Measurements from ENCODE around the gene LRRC23.
"Not testable (repeated sequence)": the region's sequence is repeated elsewhere in the genome, so short reads cannot be mapped to it uniquely, and the experiment has no call there.

The LRRC23 gene

DNA sequence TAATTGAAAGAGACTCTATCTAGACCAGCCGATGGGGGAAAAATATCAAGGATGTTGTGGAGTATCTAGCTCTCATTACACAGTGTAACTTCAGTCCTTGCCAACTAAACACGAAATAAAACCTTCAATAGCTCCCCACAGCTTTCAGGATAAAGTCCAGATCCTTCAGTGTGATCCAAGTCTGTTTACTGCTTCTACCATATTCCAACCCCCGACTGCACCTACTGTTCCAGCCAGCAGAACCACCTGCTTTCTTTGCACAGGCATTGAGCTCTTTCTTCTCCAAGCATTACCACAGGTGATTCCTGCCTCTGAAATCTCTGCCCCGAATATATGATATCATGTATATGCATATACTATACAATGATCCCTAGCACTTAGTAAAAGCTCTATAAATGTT is 2.2 kb upstream of the LRRC23 start:
- no peak for DNase-seq (ENCODE audit: low read depth)

DNA sequence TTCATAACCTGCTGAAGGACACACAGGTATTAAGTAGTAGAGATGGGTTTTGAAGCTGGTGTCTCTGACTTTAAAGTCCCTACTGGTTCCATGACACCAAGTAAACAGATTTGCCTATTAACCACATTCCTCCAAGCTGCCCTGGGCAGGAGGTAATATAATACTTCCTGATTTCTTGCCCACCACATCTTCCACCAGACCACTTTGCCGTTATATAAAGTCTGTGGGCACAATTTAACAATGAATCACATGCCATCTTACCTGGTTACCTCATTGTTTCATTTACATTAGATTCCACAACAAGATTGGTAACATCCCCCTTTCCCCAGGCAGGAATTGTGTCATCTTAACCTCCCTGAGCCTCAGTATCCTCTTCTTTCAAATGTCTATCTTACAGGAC is 900 bp upstream of the LRRC23 start:
- DNase-seq (ENCODE audit: low read depth), result no peak

DNA sequence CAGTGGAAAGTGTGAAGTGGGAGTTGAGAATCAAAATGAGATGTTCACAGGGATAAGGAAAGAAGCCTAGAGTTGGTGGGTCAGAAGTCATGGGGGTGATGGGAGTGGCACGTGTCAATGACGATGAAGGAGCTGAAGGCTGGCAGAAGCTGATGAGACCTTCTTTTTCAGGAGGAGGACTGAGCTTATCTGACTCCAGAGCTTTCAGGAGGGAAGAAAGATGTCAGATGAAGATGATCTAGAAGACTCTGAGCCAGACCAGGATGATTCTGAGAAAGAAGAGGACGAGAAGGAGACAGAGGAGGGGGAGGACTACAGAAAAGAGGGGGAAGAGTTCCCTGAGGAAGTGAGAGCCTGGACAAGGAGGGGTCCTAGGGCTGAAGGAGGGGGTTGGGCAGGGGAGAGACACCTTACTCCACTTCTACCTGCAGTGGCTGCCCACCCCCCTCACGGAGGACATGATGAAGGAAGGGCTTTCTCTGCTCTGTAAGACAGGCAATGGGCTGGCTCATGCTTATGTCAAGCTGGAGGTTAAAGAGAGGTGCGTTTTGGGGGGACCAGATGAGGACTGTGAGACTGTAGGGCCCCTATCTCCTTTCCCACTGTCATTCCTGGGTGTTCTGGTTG is 905 bp downstream of the LRRC23 start:
- no peak for DNase-seq (ENCODE audit: low read depth)

DNA sequence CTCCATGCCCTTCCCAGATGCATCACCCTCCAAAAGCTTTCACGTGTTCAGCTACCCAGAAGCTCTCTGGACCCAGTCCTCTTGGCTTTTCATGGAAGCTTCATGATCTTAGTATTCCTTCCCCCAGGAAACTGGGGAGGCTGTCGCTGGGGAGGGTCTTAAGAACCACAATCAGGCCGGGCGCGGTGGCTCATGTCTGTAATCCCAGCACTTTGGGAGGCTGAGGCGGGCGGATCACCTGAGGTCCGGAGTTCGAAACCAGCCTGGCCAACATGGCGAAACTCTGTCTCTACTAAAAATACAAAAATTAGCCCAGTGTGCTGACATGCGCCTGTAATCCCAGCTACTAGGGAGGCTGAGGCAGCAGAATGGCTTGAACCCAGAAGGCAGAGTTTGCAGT is 3.5 kb downstream of the LRRC23 start:
- DNase-seq (ENCODE audit: low read depth), result not testable (repeated sequence)

DNA sequence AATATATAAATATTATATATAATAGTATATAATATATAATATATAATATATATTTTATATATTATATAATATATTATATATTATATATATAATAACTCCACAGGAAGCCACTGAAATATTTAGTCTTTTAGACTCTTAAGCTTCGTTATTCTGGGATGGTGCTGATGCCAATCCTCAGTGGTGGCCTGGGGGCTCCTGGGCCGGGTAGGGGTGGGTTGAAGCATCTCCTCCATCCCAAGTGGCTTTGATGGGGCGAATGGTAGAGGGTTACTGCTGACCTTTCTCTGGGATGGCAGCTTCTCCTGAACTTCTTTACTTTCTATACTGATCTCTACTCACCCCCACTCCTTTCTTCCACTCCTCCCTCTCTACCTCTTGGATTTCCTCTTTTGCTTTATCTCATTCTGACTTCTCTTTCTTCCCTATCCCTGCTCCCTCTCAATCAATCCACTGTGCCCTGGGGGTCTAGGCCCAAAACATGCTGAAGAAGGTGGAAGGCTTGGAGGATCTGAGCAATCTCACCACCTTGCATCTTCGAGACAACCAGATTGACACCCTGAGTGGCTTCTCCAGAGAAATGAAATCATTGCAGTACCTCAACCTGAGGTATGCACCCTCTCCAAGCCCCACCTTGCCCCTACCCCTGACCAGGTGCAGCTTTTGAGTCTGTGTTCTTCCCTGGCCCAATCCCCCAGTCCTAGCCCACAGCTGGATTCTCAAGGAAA is 5.0 kb downstream of the LRRC23 start:
- no peak for DNase-seq (ENCODE audit: low read depth)

DNA sequence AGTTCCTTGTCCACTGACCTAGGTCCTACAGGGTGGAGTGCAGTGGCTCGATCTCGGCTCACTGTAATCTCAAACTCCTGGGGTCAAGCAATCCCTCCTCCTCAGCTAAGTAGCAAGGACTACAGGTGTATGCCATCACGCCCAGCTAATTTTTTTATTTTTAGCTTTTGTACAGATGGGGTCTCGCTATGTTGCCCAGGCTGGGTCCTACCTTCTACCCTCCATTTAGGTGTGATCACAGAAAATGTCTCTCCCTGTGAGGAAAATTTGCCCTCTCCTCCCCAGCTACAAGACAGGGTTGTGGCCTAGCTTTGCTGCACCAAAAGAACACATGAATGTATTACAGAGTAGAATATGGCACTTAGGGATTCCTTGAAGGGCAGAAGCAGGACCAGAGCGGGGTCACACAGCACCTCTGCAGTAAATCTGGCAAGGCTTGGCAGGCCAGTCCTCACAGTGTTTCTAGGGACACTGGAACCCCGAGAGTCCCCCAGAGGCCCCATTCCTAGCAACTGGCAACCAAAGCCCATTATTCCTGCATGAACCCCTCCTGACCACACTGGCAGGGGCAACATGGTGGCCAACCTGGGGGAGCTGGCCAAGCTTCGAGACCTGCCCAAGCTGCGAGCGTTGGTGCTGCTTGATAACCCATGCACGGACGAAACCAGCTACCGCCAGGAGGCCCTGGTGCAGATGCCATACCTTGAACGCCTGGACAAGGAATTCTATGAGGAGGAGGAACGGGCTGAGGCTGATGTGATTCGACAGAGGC is 7.7 kb downstream of the LRRC23 start:
- no peak for DNase-seq (ENCODE audit: low read depth)

DNA sequence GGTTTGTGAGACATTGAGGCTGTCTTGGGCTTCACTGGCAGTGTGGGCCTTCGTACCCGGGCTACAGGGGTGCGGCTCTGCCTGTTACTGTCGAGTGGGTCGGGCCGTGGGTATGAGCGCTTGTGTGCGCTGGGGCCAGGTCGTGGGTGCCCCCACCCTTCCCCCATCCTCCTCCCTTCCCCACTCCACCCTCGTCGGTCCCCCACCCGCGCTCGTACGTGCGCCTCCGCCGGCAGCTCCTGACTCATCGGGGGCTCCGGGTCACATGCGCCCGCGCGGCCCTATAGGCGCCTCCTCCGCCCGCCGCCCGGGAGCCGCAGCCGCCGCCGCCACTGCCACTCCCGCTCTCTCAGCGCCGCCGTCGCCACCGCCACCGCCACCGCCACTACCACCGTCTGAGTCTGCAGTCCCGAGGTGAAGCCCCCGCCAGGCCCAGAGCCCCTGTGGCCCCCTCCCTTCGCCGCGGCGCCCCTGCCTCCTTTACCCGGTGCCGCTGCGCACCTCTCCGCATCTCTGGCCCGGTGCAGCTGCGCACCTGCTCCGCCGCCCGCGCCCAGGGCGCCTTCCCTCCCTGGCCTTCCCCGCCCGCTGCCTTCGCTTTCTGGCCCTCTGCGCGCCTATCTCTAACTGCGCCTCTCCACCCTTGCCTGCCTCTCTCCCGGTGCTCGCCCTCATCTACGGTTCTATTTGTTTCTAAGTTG is 9.8 kb downstream of the LRRC23 start, which contains the start of gene ENO2:
ENO2 (plus strand) TSS at position 335 of the 701 bp plus-strand sequence. CDS start 1,253 bp downstream, outside the sequence.
- peak; percentile 81 for DNase-seq (ENCODE audit: low read depth)

DNA sequence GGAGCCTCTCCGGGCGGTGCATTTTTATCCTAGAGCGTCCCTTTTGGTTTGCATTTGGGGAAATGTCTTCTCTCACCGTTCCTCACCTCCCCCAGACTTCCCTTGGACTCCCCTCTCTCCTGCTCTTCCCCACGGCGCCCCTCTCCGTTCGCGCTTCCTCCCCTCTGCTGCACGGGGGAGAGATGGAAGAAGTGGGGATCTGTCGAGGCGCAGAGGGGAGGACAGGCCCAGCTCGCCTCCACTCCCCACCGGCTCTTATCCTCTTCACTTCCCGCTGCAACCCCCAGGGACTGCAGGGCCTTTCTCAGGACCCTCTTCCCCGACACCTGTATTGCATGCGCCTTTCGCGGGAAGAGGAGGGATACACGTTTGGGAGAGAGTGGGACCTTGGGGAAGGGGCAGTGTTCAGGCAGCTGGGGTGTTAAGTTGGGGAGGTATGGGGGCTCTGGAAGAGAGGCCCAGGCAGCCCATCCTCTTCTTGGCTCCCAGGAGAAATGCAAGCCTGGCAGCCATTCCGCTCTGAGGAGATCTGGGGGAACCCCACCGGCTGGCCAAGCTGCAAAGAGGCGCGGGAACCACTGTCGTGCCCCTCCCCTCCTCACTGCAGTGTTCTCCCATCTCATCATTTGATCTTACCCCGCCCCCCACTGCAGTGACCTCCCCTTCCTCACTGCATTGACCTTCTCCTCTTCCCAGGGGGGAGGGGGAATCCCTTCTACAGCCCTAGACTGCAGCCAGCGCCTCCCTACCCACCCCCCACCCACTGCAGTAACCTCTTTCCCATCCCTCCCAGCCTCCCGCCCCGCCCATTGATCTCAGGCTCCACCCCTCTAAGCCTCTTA is 10.5 kb downstream of the LRRC23 start:
- DNase-seq (ENCODE audit: low read depth), result no peak

DNA sequence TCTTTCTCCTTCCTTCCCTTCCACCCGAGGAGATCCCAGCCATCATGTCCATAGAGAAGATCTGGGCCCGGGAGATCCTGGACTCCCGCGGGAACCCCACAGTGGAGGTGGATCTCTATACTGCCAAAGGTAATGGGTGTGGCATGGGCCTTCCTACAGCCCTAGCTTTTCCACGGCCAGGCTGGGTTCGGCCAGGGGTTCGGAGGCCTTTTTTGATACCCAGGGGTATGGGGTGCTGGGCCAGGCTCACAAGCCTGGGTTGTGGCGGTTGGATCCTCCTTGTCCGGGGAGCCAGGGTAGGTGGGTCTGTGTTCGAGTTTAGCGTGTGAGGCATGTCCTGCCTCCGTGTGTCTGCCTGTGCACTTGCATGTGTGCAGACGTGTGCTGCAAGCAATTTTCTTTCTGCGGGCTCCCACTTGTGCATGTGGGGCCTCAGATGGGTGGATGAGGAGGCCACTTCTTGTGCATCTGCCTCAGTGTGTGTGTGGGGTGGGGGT is 11.2 kb downstream of the LRRC23 start:
- no peak for DNase-seq (ENCODE audit: low read depth)

DNA sequence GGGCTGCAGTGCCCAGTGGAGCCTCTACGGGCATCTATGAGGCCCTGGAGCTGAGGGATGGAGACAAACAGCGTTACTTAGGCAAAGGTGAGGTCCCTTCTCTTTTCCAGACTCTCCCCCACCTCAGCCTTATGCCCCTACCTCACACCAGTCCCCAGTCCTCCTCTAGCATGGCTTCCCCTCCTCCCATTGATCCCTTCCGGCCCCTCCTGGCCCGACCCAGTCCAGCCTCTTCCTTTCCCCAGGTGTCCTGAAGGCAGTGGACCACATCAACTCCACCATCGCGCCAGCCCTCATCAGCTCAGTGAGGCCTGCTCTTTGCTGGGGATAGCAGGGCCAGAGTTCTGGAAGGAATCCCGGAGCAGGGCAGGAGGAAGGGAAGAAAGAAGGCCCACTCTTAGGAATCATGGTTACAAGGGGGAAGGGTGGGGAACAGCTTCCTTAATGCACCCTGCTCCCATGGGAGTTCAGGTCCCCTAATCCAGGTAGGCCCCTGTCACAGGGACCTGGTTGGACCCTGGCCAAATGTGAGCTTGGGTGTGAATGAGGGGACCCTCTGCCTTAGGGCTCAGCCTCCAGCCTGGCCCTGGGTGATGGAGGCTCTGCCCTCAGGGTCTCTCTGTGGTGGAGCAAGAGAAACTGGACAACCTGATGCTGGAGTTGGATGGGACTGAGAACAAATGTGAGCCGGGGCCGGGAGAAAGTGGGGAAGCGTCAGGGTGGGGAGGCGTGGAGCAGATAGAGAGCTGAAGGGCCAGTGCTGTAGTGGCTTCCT is 12.0 kb downstream of the LRRC23 start:
- no peak for DNase-seq (ENCODE audit: low read depth)

DNA sequence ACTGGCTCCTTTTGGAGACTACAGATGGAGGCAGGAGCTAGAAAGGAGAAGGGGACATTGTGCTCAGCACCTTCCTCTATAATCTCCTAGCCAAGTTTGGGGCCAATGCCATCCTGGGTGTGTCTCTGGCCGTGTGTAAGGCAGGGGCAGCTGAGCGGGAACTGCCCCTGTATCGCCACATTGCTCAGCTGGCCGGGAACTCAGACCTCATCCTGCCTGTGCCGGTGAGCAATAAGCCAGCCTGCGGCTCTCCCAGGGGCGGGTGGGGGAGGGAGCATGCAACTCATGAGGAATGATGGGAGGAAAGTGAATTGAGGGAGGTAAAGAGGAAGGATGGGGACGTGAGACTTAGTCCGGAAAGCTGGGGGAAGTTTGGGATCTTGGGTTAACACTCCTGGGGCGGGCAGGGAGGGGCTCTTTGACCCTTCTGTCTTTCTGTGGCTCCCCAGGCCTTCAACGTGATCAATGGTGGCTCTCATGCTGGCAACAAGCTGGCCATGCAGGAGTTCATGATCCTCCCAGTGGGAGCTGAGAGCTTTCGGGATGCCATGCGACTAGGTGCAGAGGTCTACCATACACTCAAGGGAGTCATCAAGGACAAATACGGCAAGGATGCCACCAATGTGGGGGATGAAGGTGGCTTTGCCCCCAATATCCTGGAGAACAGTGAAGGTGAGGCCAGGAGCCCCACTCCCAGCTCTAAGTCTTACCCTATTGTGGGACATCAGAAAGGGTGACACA is 13.0 kb downstream of the LRRC23 start:
- DNase-seq (ENCODE audit: low read depth), result no peak

DNA sequence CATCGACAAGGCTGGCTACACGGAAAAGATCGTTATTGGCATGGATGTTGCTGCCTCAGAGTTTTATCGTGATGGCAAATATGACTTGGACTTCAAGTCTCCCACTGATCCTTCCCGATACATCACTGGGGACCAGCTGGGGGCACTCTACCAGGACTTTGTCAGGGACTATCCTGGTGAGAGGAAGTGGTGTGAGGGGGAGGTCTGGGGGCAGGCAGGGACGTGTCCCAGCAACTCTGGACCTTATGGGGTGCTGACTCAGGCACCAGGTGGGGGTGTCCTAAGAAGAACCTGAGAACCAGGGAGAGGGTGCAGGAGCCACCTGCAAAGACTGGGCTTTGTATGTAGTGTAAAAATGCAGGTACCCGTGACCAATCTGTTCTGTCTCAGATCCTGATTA is 15.0 kb downstream of the LRRC23 start:
- DNase-seq (ENCODE audit: low read depth), result no peak

DNA sequence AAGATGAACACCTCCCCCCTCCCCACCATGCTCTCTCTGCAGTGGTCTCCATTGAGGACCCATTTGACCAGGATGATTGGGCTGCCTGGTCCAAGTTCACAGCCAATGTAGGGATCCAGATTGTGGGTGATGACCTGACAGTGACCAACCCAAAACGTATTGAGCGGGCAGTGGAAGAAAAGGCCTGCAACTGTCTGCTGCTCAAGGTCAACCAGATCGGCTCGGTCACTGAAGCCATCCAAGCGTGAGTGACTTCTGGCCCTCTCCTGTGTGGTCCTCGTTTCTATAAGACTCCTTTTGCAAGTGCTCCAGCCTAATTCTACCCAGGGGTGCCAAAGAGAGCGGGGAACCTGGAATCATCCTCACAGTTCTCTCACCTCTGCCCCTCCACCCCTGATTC is 16.9 kb downstream of the LRRC23 start:
- DNase-seq (ENCODE audit: low read depth), result no peak

DNA sequence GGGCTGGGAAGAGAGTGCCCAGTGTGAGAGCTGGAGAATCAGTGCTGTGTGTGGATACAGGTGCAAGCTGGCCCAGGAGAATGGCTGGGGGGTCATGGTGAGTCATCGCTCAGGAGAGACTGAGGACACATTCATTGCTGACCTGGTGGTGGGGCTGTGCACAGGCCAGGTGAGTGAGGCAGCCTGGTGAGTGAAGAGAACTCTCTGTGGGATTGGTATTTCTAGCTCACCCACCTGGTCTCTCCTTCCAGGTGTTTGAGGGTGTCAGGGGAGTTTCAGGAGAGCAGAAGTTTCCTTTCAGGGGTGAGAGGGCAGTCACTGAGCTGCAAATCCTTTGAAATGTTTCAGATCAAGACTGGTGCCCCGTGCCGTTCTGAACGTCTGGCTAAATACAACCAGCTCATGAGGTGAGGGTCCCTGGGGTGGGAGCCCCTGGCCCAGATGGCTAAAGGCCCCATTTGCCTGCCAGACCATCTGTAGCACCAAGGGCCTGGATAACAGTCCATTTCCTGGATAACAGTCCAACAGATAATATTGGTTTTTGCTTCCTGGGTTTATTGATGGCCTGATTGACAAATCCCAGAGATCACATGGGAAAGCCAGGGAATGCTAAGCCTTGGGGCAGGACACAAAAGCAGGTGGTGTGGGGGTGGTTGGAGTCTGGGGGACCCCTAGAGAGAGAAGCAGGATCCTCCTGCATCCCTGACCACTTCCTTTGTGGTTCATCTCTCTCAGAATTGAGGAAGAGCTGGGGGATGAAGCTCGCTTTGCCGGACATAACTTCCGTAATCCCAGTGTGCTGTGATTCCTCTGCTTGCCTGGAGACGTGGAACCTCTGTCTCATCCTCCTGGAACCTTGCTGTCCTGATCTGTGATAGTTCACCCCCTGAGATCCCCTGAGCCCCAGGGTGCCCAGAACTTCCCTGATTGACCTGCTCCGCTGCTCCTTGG is 17.6 kb downstream of the LRRC23 start:
- DNase-seq (ENCODE audit: low read depth), result no peak

DNA sequence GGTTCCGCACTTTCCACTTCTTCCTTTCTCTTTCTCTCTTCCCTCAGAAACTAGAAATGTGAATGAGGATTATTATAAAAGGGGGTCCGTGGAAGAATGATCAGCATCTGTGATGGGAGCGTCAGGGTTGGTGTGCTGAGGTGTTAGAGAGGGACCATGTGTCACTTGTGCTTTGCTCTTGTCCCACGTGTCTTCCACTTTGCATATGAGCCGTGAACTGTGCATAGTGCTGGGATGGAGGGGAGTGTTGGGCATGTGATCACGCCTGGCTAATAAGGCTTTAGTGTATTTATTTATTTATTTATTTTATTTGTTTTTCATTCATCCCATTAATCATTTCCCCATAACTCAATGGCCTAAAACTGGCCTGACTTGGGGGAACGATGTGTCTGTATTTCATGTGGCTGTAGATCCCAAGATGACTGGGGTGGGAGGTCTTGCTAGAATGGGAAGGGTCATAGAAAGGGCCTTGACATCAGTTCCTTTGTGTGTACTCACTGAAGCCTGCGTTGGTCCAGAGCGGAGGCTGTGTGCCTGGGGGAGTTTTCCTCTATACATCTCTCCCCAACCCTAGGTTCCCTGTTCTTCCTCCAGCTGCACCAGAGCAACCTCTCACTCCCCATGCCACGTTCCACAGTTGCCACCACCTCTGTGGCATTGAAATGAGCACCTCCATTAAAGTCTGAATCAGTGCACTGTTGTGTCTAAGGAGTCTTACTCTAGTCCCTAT is 18.5 kb downstream of the LRRC23 start:
- DNase-seq (ENCODE audit: low read depth), result no peak

DNA sequence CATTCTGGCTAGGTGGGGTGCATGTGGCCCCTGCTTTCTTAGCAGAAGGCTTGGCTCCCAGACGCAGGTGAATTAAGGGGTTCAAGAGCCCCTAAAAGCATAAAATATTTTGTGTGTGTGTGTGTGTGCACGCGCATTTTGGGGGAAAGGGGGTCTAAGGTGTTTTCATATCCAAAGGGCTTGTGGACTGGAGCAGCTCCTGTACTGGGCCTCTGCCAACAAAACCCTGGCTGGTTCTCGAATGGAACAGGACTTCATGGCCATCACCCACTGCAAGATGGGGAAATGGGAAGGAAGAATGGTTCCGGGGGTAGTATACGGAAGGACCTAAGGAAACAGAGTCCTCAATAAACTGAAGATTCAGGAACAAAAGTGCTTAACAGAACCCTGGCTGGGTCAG is 19.2 kb downstream of the LRRC23 start:
- DNase-seq (ENCODE audit: low read depth), result no peak

DNA sequence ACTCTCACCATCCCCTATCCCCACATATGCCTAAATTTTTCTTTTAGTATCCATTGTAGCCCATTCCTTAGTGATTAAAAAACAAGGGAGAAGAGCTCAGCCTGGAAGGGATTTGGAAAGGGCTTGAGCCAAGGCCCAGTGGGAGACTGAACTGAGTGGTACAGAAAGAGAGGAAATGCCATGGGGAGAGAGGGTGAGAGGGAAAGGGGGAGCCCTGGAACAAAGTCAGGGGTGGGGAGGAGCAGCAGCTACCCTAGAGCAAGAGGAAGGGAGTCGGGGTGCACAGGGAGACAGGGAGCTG is 20.6 kb downstream of the LRRC23 start:
- DNase-seq (ENCODE audit: low read depth), result no peak

Data from T follicular helper cell (primary cell).